Activated CD4-positive, CD25-positive, alpha-beta regulatory T cell treated with anti-CD3 and anti-CD28 coated beads, Interleukin-2, amount 50 U/mL, for 16 hours (primary cell): ENCODE measurements around the gene CHCHD10.
A peak's percentile ranks its signal among the peaks of the same experiment; 100 is the strongest.
"Not testable (repeated sequence)": the region's sequence is repeated elsewhere in the genome, so short reads cannot be mapped to it uniquely, and the experiment has no call there.

Experiments used
- DNase-seq: peaks from one replicate; pipeline ENCODE4 v3.0.0-alpha.2; 2020; ENCODE audit warnings: low read depth, low spot score

The CHCHD10 gene

DNA sequence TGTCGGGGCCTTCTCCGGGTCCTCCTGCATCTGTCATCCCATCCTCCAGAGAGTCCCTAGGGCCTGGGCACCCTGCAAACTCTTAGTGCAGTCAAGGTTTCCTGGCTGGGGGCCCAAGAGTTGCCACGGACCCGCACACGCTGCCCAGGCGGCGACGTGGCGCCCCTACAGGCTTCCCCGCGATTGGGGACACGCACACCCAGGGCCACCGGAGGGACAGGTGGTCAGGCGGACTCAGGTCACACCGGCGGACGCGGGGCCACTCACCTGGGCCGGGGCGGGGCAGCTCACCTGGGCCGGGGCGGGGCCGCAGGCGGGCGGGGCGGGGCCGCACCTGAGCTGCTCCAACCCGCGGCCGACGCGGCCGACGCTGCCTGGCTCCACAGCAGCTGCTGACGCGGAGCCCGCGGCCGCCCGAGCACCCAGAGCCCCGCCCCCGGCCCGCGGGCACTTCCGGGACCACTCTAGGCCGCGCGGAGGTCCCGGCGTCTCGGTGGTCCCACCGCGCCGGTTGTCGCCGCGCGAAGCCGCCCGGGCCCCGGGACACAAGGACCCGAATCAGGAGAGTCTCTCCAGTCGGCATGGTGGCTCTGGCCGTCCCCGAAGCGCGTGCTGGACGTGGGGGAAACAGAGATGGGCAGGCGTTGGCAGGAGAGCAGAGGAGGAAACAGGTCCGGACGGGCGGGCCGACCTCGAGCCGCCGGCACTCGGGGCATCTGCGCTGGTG is 16.9 kb downstream of the CHCHD10 start, which contains the start of gene ZNF70:
Gene ZNF70, minus strand, starts transcription at position 399 of the 727 bp plus-strand sequence. CDS start 5,972 bp downstream, outside the sequence.
- peak; percentile 66 for DNase-seq

DNA sequence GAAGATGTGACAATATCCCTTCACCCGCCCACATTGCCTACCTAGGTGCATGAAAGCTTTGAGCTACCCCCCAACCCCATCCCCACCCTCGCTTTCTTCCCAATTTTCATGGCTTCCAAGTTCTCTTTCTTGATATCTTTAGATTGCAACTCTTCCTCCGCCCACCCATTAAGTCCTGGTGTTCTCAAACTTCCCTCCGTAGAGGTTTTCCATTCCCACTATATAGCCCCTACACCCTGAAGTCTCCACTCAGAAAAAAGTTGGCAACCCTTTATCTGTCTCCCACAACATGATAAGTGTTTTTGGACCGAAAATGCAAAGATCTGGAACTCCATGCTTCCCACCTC is 17.4 kb downstream of the CHCHD10 start:
- no peak for DNase-seq

DNA sequence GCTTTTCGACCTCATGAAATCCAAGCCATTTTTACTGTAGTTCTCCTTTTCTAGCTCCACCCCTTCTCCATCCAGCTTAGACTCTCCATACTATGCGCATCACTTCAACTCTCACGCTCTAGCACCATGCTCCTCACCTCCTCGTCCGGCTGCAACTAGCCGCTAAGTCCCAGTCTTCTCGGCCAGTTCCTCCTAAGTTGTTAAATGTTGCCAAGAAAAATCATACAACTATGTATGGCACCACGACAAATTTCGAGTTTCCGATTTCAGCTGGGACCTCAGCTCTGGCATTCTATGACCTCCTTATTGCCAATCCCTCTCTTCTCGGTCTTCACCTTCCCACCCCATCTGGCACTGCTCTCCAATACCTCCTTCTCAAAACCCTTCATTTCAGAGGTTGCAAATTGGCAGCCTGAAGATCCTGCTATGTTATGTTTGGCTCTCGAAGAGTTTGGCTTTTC is 17.9 kb downstream of the CHCHD10 start:
- no peak for DNase-seq

DNA sequence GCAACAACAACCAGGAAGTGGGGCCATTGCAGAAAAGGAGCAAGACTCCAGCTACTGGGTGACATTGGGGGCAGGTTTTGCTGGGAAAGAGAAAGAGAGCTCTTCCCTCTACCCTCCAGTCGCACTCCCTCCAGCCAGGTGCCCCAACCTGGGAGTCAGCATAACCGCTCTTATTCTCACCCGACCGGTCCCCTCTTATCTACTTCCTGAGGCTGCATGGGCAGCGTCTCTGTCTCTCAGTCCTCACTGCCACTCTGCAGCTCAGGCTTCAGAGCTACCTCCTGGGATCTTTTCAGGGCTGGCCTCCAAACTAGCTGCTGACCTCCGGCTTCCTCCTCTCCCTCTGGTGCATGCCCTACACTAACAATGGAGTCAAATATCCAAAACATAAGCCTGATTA is 22.0 kb downstream of the CHCHD10 start:
- no peak for DNase-seq

DNA sequence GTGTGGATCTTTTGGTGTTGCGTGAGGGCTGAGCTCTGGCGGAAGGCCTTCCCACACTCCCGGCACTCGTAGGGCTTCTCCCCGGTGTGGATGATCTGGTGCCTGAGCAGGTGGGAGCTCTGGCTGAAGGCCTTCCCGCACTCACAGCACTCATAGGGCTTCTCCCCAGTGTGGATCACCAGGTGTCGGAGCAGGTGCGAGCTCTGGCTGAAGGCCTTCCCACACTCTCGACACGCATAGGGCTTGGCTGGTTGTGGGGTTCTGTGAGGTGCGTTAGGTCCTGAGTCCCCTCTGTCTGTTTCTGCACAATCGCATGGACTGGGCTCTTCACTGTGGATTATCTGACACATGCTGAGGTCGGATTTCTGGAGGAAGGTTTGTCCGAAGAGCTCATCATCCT is 23.3 kb downstream of the CHCHD10 start:
- DNase-seq = no peak

DNA sequence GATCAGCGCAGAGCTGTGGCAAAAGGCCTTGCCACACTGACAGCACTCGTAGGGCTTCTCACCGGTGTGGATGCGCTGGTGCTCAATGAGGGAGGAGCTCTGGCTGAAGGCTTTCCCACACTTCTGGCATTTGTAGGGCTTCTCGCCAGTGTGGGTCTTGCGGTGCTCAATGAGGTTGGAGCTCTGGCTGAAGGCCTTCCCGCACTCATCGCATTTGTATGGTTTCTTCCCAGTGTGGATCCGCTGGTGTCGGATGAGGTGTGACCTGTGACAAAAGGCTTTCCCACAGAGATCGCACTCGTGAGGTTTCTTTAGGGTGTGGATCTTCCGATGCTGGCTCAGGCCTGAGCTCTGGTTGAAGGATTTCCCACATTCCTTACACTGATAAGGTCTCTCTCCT is 23.8 kb downstream of the CHCHD10 start:
- no peak for DNase-seq

DNA sequence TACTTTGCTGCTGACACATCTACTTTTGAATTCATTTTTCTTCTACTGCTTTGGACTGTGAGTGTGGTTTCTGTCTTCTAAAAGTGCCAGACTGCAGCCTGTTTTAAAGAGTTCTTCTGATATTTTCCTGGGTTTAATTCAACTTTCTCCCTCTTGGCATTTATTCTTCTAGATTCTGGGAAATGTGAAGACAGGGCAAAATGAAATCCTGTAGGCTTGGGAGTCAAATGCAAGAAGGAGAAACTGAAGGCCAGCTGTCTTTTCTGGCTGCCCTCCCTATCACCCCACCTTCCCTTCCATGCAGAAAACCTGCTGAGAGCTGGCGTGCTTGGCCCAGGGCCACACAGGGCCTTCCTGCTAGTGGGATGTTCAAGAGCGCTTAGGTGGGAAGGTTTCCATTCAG is 24.5 kb downstream of the CHCHD10 start:
- DNase-seq = no peak

DNA sequence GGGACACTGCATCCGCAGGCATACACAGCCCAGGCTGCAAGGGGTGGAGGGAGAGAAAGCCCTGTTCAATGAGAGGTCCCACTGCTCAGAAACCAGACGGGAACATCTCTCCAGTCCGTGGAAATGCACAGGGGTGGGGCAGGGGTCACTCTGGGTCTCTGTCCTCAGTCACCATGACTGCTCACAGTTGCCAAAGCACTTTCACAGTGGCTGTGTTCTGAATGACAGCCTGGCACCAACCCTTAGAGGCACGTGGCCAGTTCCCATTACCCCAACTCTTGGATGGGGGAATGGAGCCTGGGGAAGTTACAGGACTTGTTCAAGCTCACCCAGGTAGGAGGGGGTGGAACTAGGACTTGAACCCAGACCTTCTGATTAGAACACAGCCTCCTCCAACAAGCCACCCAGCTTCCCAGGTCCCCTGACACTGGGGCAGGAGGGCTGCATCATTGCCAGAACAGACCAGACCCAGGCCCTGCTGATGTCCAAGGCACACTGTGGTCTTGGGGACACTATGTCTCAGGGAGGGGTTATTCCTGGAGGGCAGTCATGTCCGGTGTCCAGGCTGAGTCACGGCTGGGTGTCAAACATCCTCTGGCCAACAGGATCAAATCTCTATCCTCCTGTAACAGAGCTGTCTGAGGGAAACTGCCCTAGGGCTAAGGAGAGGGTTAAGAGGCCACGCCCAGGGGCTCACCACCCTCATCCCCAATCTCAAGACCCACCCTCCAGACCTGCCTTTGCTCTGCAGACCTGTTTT is 25.1 kb downstream of the CHCHD10 start:
- no peak for DNase-seq

DNA sequence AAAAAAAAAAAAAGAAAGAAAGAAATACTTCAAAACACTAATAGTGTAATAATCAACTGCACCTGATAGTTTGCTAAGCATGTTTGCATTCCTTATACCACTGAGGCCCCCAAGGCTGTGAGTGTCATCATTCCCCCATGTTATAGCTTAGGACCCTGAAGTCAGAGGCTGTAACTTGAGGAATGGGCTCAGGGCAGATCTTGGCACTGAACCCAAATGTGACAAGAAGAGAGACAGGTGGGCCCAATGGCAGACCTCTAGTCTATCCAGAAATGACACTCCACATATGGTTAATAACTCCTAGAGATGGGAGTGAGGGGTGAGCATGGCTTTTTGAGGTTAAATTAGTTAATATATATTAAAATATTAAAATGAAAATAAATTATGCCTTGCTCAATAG is 30.1 kb downstream of the CHCHD10 start:
- no peak for DNase-seq

DNA sequence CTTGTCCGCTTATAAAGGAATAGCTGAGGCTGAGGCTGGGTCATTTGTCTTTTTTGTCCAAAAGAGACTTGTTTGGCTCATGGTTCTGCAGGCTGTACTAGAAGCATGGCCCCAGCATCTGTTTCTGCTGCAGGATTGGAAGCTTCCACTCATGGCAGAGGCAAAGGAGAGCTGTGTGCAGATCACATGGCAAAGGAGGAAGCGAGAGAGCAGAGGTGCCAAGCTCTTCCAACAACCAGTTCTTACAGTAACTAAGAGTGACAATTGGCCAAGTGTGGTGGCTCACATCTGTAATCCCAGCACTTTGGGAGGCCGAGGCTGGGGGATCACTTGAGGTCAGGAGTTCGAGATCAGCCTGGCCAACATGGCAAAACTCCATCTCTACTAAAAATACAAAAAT is 39.7 kb downstream of the CHCHD10 start:
- not testable (repeated sequence) for DNase-seq

DNA sequence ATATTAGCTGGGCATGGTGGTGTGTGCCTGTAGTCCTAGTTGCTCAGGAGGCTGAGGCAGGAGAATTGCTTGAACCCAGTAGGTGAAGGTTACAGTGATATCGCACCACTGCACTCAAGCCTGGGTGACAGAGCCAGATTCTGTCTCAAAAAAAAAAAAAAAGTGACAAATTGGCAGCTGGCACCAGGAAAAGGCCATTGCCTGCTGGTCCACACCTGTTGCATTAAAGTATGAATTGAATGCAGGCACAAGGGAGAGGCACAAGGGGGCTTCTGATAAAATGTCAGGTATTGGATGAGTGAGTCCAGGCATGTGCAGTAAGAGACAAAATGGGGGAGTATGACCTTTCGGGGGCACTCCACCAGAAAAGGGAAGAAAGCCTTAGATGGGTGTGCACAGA is 45.0 kb downstream of the CHCHD10 start:
- DNase-seq = no peak

DNA sequence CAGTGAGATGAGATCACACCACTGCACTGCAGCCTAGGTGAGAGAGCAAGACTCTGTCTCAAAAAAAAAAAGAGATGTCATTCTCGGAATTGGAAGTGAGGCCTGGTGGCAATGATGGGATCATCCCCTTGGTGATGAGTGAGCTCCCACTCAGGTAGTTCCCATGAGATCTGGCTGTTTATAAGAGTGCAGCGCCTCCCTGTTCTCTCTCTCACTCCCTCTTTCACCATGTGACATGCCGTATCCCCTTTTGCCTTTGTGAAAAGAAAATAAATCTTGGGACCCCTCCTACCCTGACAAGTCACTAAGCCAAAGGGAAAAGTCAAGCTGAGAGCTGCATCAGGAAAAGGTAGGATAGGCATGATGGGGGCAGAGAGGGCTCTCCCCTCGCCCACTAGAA is 45.6 kb downstream of the CHCHD10 start:
- DNase-seq = no peak

DNA sequence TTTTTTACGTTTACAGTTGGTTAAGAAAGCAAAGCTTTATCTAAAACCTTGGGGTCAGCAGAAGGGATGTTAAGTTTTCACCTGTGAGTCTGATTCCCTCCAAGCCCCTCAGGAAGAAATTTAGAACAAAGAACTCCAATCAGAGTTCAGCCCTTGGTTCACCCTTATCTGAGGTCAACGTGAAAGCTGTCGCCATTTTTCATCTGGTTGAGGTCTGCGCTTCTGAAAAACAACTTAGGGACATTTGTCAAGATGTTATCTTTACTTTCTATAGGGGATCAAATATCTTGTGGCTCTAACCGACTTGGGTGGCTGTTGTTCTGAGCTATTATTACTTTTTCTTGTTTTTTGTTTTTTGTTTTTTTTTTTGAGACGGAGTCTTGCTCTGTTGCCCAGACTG is 46.9 kb downstream of the CHCHD10 start:
- DNase-seq = no peak

DNA sequence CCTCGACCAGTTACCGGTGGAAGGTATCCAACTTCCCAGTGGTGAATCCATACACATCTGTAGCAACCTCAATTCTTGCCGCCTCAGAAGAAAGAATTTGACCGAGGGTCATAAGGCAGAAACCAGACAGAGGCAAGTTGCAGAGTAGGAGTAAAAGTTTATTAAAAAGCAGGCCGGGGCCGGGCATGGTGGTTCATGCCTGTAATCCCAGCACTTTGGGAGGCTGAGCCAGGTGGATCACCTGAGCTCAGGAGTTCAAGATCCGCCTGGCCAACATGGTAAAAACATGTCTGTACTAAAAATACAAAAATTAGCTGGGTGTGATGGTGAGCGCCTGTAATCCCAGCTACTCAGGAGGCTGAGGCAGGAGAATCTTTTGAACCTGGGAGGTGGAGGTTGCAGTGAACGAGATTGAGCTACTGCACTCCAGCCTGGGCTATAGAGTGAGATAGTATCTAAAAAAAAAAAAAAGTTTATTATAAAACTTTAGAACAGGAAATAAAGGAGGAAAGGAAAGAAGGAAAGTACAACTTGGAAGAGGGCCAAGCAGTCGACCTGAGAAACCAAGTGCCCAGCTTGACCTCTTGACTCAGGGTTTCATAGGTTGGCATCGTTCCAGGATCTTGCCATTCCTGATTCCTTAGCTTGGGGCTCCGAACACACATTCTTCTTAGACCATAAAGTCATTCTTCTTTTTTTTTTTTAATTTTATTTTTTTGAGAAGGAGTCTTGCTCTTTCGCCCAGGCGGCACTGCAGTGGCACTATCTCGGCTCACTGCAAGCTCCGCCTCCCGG is 49.2 kb downstream of the CHCHD10 start:
- DNase-seq = no peak

DNA sequence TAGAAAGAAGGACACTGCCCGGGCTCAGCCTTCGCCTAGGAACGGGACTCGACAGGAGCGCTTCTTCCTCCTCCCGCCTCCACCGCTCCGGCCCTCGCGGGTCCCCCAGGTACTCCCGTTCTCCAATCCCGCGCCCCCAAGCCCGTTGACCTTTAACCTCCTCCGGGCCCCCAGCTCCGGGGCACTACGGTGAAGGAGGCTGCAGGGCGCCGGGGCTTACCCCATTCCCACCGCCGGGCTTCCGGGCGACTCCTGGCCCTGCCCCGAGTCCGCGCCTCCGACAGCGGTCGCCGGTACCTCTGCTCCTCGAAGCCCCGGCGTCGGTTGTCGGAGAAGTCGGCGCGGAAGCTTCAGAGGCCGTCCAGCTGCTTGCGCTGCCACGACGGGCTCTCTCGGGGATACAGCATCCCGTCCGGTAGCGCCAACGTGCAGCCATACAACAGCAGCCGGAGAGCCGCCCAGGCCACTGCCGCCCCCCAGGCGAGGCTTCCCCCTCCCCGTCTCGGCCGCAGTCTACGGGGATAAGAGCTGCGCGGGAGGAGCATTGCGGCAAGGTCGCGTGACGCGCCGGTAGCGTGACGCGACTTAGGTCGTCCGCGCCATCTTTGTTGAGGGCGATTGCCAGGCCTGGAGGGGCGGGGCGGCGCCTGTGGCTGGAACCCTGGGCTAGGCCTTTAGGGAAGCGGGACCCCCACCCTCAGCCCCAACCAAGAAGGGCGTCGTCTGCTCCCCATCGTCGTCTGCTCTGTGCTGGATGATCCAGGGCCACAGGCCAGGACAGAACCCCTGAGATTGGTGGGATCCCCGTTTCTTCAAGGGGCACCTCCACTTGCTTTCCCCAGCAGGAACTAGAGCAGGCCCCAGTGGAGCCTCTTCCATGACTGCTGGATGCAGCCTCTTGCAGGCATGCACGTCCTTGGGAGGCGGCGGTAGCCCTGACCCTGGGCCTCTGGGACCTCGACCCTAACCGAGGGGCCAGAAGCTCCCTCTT is 50.7 kb downstream of the CHCHD10 start:
- DNase-seq = peak; percentile 61
